HCT116 (cell line): ENCODE results near the gene CKS1B. TPM values are rescaled to one million over a fixed set of nuclear protein-coding genes. Genes with fewer than 3 reads are reported as not detected.

Experiments used
- ATAC-seq: fragments of 200-7000 bp; cut with Tn5 transposase; 2 replicates; pipeline ENCODE4 v1.9.1; 2020; ENCODE audit warnings: mild to moderate bottlenecking, moderate library complexity
- BruUV-seq: library from RNA; stranded (reverse); fragments of 400-500 nt; replicated peaks from 2 replicates; lab custom pipeline; 2021; lab: Mats Ljungman, UMichigan
- CTCF ChIA-PET: fragments of 300-600 bp; sonication (Branson Sonifier 250); formaldehyde crosslinking; loops from one replicate; lab custom pipeline; 2021; ENCODE audit warnings: antibody characterized with exemption; lab: Charles Lee
- POLR2A ChIA-PET: fragments of 300-600, 350-600 bp; sonication (Branson Sonifier 250); formaldehyde crosslinking; loops from one replicate; lab custom pipeline; 2021; ENCODE audit warnings: antibody characterized with exemption; lab: Charles Lee
- RAD21 ChIA-PET, 2 experiments: fragments of 300-600 bp; sonication (Branson Sonifier 250); formaldehyde crosslinking; loops; one replicate each; lab custom pipeline; 2023; ENCODE audit warnings: low total read pairs in 2 of 2; ENCODE audit not compliant: uncharacterized antibody in 2 of 2, unreplicated experiment in 2 of 2, low non-redundant PET in 1 of 2; lab: Charles Lee
- DNase-seq: peaks from one replicate; pipeline ENCODE4 v3.0.0-alpha.2; 2010; ENCODE audit warnings: low read depth, low spot score
- H2AFZ ChIP-seq: fragments of 200-600 bp; shearing (Covaris generic), sonication (generic); 2 replicates; pipeline ENCODE4 v1.6.1; 2017; ENCODE audit warnings: low read depth, mixed run types, mixed read lengths, antibody characterized with exemption, low read length; ENCODE audit not compliant: poor library complexity, severe bottlenecking
- H3K27ac ChIP-seq: 2 replicates; pipeline ENCODE4 v1.5.1; 2012; ENCODE audit warnings: low read depth, low read length
- H3K27me3 ChIP-seq: fragments of 200-600 bp; sonication (generic); 2 replicates; pipeline ENCODE4 v1.6.1; 2016; ENCODE audit warnings: mixed run types, low read length, mixed read lengths; ENCODE audit not compliant: insufficient read depth
- H3K36me3 ChIP-seq, 2 experiments: fragments of 200-500 bp in 1 of 2; fragments of 200-600 bp in 1 of 2; sonication (Bioruptor generic) in 1 of 2; sonication (generic) in 1 of 2; 2 replicates each; pipeline versions ENCODE4 v1.5.1 to v1.6.1; 2014 to 2016; ENCODE audit warnings: low read length in 2 of 2, inconsistent platforms in 1 of 2, mixed read lengths in 1 of 2, mixed run types in 1 of 2; ENCODE audit not compliant: insufficient read depth in 2 of 2, control insufficient read depth in 1 of 2
- H3K4me1 ChIP-seq, 2 experiments: fragments of 200-600 bp in 1 of 2; sonication (generic) in 1 of 2; 2 replicates each; pipeline versions ENCODE4 v1.5.1 to v1.6.1; 2012 to 2017; ENCODE audit warnings: low read length in 2 of 2, inconsistent platforms in 1 of 2, mild to moderate bottlenecking in 1 of 2, mixed read lengths in 1 of 2, mixed run types in 1 of 2, moderate library complexity in 1 of 2; ENCODE audit not compliant: insufficient read depth in 2 of 2, control insufficient read depth in 1 of 2
- H3K4me2 ChIP-seq: fragments of 200-600 bp; sonication (generic); 2 replicates; pipeline ENCODE4 v1.6.1; 2017; ENCODE audit warnings: mixed run types, low read length, mixed read lengths
- H3K4me3 ChIP-seq, 2 experiments: fragments of 200-600 bp in 1 of 2; sonication (generic) in 1 of 2; replicated peaks in 1 of 2; 2 replicates each; pipeline ENCODE4 v1.5.1; 2011 to 2016; ENCODE audit warnings: low read length in 2 of 2, control low read depth in 1 of 2, low read depth in 1 of 2, mild to moderate bottlenecking in 1 of 2, mixed read lengths in 1 of 2, mixed run types in 1 of 2
- H3K79me2 ChIP-seq: fragments of 200-600 bp; sonication (generic); 2 replicates; pipeline ENCODE4 v1.6.1; 2017; ENCODE audit warnings: mild to moderate bottlenecking, mixed run types, low read length, moderate library complexity, mixed read lengths; ENCODE audit not compliant: insufficient read depth
- H3K9ac ChIP-seq: fragments of 200-600 bp; sonication (generic); 2 replicates; pipeline ENCODE4 v1.6.1; 2016; ENCODE audit warnings: low read length, mixed read lengths
- H3K9me2 ChIP-seq: fragments of 200-600 bp; sonication (generic), shearing (Covaris generic); 2 replicates; pipeline ENCODE4 v1.6.1; 2017; ENCODE audit warnings: mixed run types, mild to moderate bottlenecking, moderate library complexity; ENCODE audit not compliant: insufficient read depth
- H3K9me3 ChIP-seq, 2 experiments: fragments of 200-500 bp in 1 of 2; fragments of 200-600 bp in 1 of 2; sonication (Bioruptor generic) in 1 of 2; sonication (generic) in 1 of 2; 2 replicates each; pipeline ENCODE4 v1.6.1; 2014 to 2017; ENCODE audit warnings: low read length in 2 of 2, mixed read lengths in 2 of 2, inconsistent platforms in 1 of 2, low read depth in 1 of 2, mild to moderate bottlenecking in 1 of 2, mixed run types in 1 of 2, moderate library complexity in 1 of 2; ENCODE audit not compliant: control insufficient read depth in 1 of 2, insufficient read depth in 1 of 2
- H4K20me1 ChIP-seq: fragments of 200-600 bp; sonication (generic), shearing (Covaris generic); 2 replicates; pipeline ENCODE4 v1.6.1; 2017; ENCODE audit warnings: mixed run types, mild to moderate bottlenecking, moderate library complexity; ENCODE audit not compliant: insufficient read depth
- EGR1 ChIP-seq: IDR thresholded peaks from 2 replicates; pipeline ENCODE4 v1.6.1; 2012; ENCODE audit warnings: low read depth
- ELF1 ChIP-seq: IDR thresholded peaks from 2 replicates; pipeline ENCODE4 v1.6.1; 2012; ENCODE audit warnings: low read depth, borderline replicate concordance
- EZH2phosphoT487 ChIP-seq: fragments of 200-600 bp; IDR thresholded peaks from 2 replicates; pipeline ENCODE4 v1.6.1; 2018; ENCODE audit warnings: antibody characterized with exemption, borderline replicate concordance
- JUND ChIP-seq: IDR thresholded peaks from 2 replicates; pipeline ENCODE4 v1.6.1; 2012
- RAD21 ChIP-seq: IDR thresholded peaks from 2 replicates; pipeline ENCODE4 v1.6.1; 2012; ENCODE audit warnings: low read depth, mild to moderate bottlenecking
- SIN3A ChIP-seq: IDR thresholded peaks from 2 replicates; pipeline ENCODE4 v1.6.1; 2012; ENCODE audit warnings: low read depth
- SRF ChIP-seq: IDR thresholded peaks from 2 replicates; pipeline ENCODE4 v1.6.1; 2012; ENCODE audit warnings: low read depth
- YY1 ChIP-seq: IDR thresholded peaks from 2 replicates; pipeline ENCODE4 v1.6.1; 2011; ENCODE audit warnings: low read length, low read depth, moderate library complexity, mild to moderate bottlenecking; ENCODE audit not compliant: insufficient replicate concordance; ENCODE audit errors: extremely low read depth
- ZFX ChIP-seq: fragments of 450-650 bp; IDR thresholded peaks from 2 replicates; pipeline ENCODE4 v1.6.1; 2017
- intact Hi-C: fragments of 100-400 bp; cut with micrococcal nuclease; formaldehyde crosslinking; loops from 2 replicates; pipeline ENCODE4 v1.10.0; 2022
- total RNA-seq: library from RNA; stranded (reverse); gene quantifications from one replicate; pipeline ENCODE4 v1.2.1, GENCODE V29; 2021; ENCODE audit not compliant: unreplicated experiment
- TF ChIP-seq, protein P1 (sequence below): IDR thresholded peaks from 2 replicates; pipeline ENCODE4 v1.6.1; 2012
- TF ChIP-seq, protein P2 (sequence below): IDR thresholded peaks from 2 replicates; pipeline ENCODE4 v1.6.1; 2011; ENCODE audit warnings: mild to moderate bottlenecking, low read length, moderate library complexity; ENCODE audit not compliant: insufficient replicate concordance; ENCODE audit errors: extremely low read depth

CKS1B gene
- total RNA-seq, 1 experiment from 2014 or later, result 229 TPM

GRCh38 chr1:155010211-155010918 lies 35.9 kb downstream of the CKS1B start:
- Histone ChIP-seq H3K4me3 (no peak overlapping the region), H3K4me1 (peaks cover 10 to 69% of the 10 kb centered on the region in 2 experiments), H2AFZ (no peak overlapping the region), H3K9ac (no peak overlapping the region), H3K79me2 (peaks cover 74% of the 10 kb centered on the region), H3K27ac (no peak overlapping the region), H3K4me2 (no peak overlapping the region), H3K36me3 (peaks cover 7 to 14% of the 10 kb centered on the region in 2 experiments; a peak in 3 of 4 replicates), H3K9me2 (no peaks in the 10 kb centered on the region), H3K27me3 (no peaks in the 10 kb centered on the region), H3K9me3 (no peaks in the 10 kb centered on the region), H4K20me1 (no peaks in the 10 kb centered on the region)
- ATAC-seq (no peak), DNase-seq (no peak)
- intact Hi-C loops, result no loop called here
- ChIA-PET POLR2A (no interaction called here), RAD21 (interaction anchor here in 1 of 2 experiments (1.1 kb wide), 1 partner anchor 34 kb away, joined by 4 read pairs; no protein-coding TSS in a partner anchor), CTCF (no interaction called here)
- BruUV-seq, result no TSS peak
- no peak for TF ChIP-seq SIN3A

DNA sequence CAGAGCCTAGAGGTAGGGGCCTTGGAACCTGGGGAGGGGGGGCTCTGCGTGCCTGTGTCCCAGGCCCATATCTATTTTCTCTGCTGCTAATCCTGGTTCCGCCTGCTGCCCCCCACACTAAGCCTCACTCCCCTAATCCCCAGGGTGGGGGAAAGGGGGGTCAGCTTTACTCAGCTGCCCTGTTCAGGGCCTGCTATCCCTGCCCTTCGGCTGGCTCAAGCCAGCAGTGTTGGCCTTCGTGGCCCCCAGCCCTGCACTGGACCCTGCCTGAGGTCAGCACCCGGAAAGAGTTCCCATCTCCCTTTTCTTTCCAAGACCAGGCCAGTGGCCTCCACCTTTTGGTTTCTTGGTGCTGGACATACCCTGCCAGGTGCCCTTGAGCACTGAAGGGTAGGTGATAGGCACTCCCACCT lies 36.5 kb downstream of the CKS1B start:
- Histone ChIP-seq H3K4me2 (no peak overlapping the region), H3K4me1 (peaks cover 7 to 63% of the 10 kb centered on the region in 2 experiments), H3K9ac (no peak overlapping the region), H3K9me2 (no peaks in the 10 kb centered on the region), H3K27ac (no peak overlapping the region), H3K79me2 (peaks cover 68% of the 10 kb centered on the region), H2AFZ (no peak overlapping the region), H3K4me3 (no peak overlapping the region), H3K27me3 (no peaks in the 10 kb centered on the region), H3K9me3 (no peaks in the 10 kb centered on the region), H3K36me3 (peaks cover 10 to 18% of the 10 kb centered on the region in 2 experiments; a peak in 3 of 4 replicates), H4K20me1 (no peaks in the 10 kb centered on the region)
- TF ChIP-seq EGR1 (no peak), ZFX (no peak), EZH2phosphoT487 (no peak), SIN3A (no peak), RAD21 (no peak), SRF (no peak), ELF1 (no peak), JUND (no peak), YY1 (no peak)
- TF ChIP-seq, protein P1, sequence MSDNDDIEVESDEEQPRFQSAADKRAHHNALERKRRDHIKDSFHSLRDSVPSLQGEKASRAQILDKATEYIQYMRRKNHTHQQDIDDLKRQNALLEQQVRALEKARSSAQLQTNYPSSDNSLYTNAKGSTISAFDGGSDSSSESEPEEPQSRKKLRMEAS, result no peak
- TF ChIP-seq, protein P2, sequence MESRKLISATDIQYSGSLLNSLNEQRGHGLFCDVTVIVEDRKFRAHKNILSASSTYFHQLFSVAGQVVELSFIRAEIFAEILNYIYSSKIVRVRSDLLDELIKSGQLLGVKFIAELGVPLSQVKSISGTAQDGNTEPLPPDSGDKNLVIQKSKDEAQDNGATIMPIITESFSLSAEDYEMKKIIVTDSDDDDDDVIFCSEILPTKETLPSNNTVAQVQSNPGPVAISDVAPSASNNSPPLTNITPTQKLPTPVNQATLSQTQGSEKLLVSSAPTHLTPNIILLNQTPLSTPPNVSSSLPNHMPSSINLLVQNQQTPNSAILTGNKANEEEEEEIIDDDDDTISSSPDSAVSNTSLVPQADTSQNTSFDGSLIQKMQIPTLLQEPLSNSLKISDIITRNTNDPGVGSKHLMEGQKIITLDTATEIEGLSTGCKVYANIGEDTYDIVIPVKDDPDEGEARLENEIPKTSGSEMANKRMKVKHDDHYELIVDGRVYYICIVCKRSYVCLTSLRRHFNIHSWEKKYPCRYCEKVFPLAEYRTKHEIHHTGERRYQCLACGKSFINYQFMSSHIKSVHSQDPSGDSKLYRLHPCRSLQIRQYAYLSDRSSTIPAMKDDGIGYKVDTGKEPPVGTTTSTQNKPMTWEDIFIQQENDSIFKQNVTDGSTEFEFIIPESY, result no peak
- no TSS peak for BruUV-seq
- ATAC-seq (no peak), DNase-seq (no peak)
- RAD21 ChIA-PET, result interaction anchor here in 1 of 2 experiments (1.1 kb wide), 1 partner anchor 33 kb away, joined by 4 read pairs; no protein-coding TSS in a partner anchor
- CTCF ChIA-PET, result no interaction called here
- POLR2A ChIA-PET, result no interaction called here
- intact Hi-C loops, result no loop called here
